H9 (cell line): Measurements from ENCODE around the gene USP49. TPM values are rescaled to one million over a fixed set of nuclear protein-coding genes. Genes with fewer than 3 reads are reported as not detected.

Experiments
- DNase-seq: peaks from one replicate; pipeline ENCODE4 v3.0.0-alpha.2; 2017
- H2AFZ ChIP-seq: one replicate; pipeline ENCODE4 v1.6.1; 2013; ENCODE audit warnings: mild to moderate bottlenecking, low read length, control low read depth, moderate library complexity
- H2AK5ac ChIP-seq: 2 replicates; pipeline ENCODE4 v1.6.1; 2013; ENCODE audit warnings: low read length, control low read depth, mixed read lengths; ENCODE audit not compliant: insufficient read length
- H2BK120ac ChIP-seq: one replicate; pipeline ENCODE4 v1.6.1; 2013; ENCODE audit warnings: low read depth, mild to moderate bottlenecking, low read length, control low read depth, inconsistent platforms; ENCODE audit not compliant: poor library complexity, severe bottlenecking
- H2BK12ac ChIP-seq: 2 replicates; pipeline ENCODE4 v1.6.1; 2013; ENCODE audit warnings: low read length, control low read depth, mixed read lengths, low read depth; ENCODE audit not compliant: insufficient read length
- H2BK15ac ChIP-seq: 2 replicates; pipeline ENCODE4 v1.6.1; 2013; ENCODE audit warnings: low read depth, low read length, control low read depth
- H2BK20ac ChIP-seq: one replicate; pipeline ENCODE4 v1.6.1; 2013; ENCODE audit warnings: low read depth, mild to moderate bottlenecking, low read length, control low read depth, inconsistent platforms; ENCODE audit not compliant: poor library complexity, severe bottlenecking
- H2BK5ac ChIP-seq: 2 replicates; pipeline ENCODE4 v1.6.1; 2013; ENCODE audit warnings: low read length, control low read depth, mixed read lengths; ENCODE audit not compliant: insufficient read length
- H3K14ac ChIP-seq: 2 replicates; pipeline ENCODE4 v1.6.1; 2013; ENCODE audit warnings: low read length, control low read depth; ENCODE audit not compliant: insufficient read depth
- H3K18ac ChIP-seq: 2 replicates; pipeline ENCODE4 v1.6.1; 2013; ENCODE audit warnings: low read depth, mild to moderate bottlenecking, mixed read lengths, low read length, control low read depth; ENCODE audit not compliant: insufficient read length
- H3K23ac ChIP-seq: 2 replicates; pipeline ENCODE4 v1.6.1; 2013; ENCODE audit warnings: low read length, control low read depth, mixed read lengths, low read depth; ENCODE audit not compliant: insufficient read length
- H3K23me2 ChIP-seq: 2 replicates; pipeline ENCODE4 v1.6.1; 2013; ENCODE audit warnings: low read depth, mild to moderate bottlenecking, mixed read lengths, low read length, control low read depth; ENCODE audit not compliant: insufficient read length, poor library complexity, severe bottlenecking
- H3K27ac ChIP-seq: 2 replicates; pipeline ENCODE4 v1.5.1; 2013; ENCODE audit warnings: low read length, control low read depth, mixed read lengths, low read depth; ENCODE audit not compliant: insufficient read length
- H3K27me3 ChIP-seq: 2 replicates; pipeline ENCODE4 v1.6.1; 2013; ENCODE audit warnings: low read length, control low read depth, inconsistent platforms; ENCODE audit not compliant: insufficient read depth
- H3K4ac ChIP-seq: 2 replicates; pipeline ENCODE4 v1.6.1; 2013; ENCODE audit warnings: low read depth, mild to moderate bottlenecking, control low read depth, inconsistent platforms, low read length, moderate library complexity
- H3K4me1 ChIP-seq: 2 replicates; pipeline ENCODE4 v1.6.1; 2013; ENCODE audit warnings: low read length, control low read depth, inconsistent platforms; ENCODE audit not compliant: insufficient read depth
- H3K4me2 ChIP-seq: 2 replicates; pipeline ENCODE4 v1.6.1; 2013; ENCODE audit warnings: low read length, control low read depth, mixed read lengths; ENCODE audit not compliant: insufficient read length, insufficient read depth
- H3K56ac ChIP-seq: 2 replicates; pipeline ENCODE4 v1.6.1; 2013; ENCODE audit warnings: low read depth, mild to moderate bottlenecking, mixed read lengths, low read length, control low read depth; ENCODE audit not compliant: insufficient read length
- H3K79me1 ChIP-seq: 2 replicates; pipeline ENCODE4 v1.6.1; 2013; ENCODE audit warnings: low read depth, mild to moderate bottlenecking, moderate library complexity, low read length, control low read depth, inconsistent platforms; ENCODE audit not compliant: insufficient read depth, poor library complexity, severe bottlenecking
- H3K79me2 ChIP-seq: 2 replicates; pipeline ENCODE4 v1.6.1; 2013; ENCODE audit warnings: low read length, control low read depth, inconsistent platforms; ENCODE audit not compliant: insufficient read depth
- H3K9ac ChIP-seq: 2 replicates; pipeline ENCODE4 v1.6.1; 2013; ENCODE audit warnings: low read length, control low read depth, mixed read lengths; ENCODE audit not compliant: insufficient read length; ENCODE audit errors: extremely low read depth
- H3K9me3 ChIP-seq: one replicate; pipeline ENCODE4 v1.6.1; 2013; ENCODE audit warnings: low read depth, low read length, inconsistent platforms; ENCODE audit not compliant: control insufficient read depth
- H3T11ph ChIP-seq: one replicate; pipeline ENCODE4 v1.6.1; 2013; ENCODE audit warnings: mild to moderate bottlenecking, low read length, control low read depth, inconsistent platforms
- H4K20me1 ChIP-seq: one replicate; pipeline ENCODE4 v1.6.1; 2013; ENCODE audit not compliant: control insufficient read depth, insufficient read length, insufficient read depth
- H4K5ac ChIP-seq: 2 replicates; pipeline ENCODE4 v1.6.1; 2013; ENCODE audit warnings: low read depth, mild to moderate bottlenecking, mixed read lengths, low read length, control low read depth; ENCODE audit not compliant: insufficient read length
- H4K8ac ChIP-seq: replicated peaks from 2 replicates; pipeline ENCODE4 v1.6.1; 2013; ENCODE audit warnings: low read length, control low read depth, mixed read lengths, low read depth; ENCODE audit not compliant: insufficient read length
- H4K91ac ChIP-seq: 2 replicates; pipeline ENCODE4 v1.6.1; 2013; ENCODE audit warnings: low read depth, mild to moderate bottlenecking, moderate library complexity, mixed read lengths, low read length, control low read depth; ENCODE audit not compliant: insufficient read length
- H3K27ac Mint-ChIP-seq, 3 experiments: 2 replicates in 2 of 3; 3 replicates in 1 of 3; pipeline ENCODE4 v1.8.0; 2020 to 2021; ENCODE audit warnings: mixed read lengths in 3 of 3, mild to moderate bottlenecking in 1 of 3, moderate library complexity in 1 of 3
- H3K27me3 Mint-ChIP-seq: 2 replicates; pipeline ENCODE4 v1.8.0; 2021; ENCODE audit warnings: low read depth, mild to moderate bottlenecking, moderate library complexity, mixed read lengths
- H3K36me3 Mint-ChIP-seq, 3 experiments: 2 replicates in 2 of 3; 3 replicates in 1 of 3; pipeline ENCODE4 v1.8.0; 2020 to 2021; ENCODE audit warnings: low read depth in 3 of 3, mixed read lengths in 3 of 3; ENCODE audit not compliant: insufficient read depth in 1 of 3
- H3K4me1 Mint-ChIP-seq, 2 experiments: 2 replicates each; pipeline ENCODE4 v1.8.0; 2020; ENCODE audit warnings: mixed read lengths in 2 of 2
- H3K4me3 Mint-ChIP-seq, 2 experiments: 2 replicates in 1 of 2; 3 replicates in 1 of 2; pipeline ENCODE4 v1.8.0; 2020 to 2021; ENCODE audit warnings: mild to moderate bottlenecking in 2 of 2, mixed read lengths in 2 of 2, moderate library complexity in 1 of 2
- H3K9me3 Mint-ChIP-seq, 2 experiments: 2 replicates in 1 of 2; 3 replicates in 1 of 2; pipeline ENCODE4 v1.8.0; 2020; ENCODE audit warnings: mild to moderate bottlenecking in 2 of 2, mixed read lengths in 2 of 2, moderate library complexity in 1 of 2
- WGBS: extraction: QIAGEN DNeasy Blood & Tissue Kit; methylation state at CpG from one replicate; pipeline ENCODE4 v1.1.7; 2013; ENCODE audit warnings: missing lambda C conversion rate, low lambda C conversion rate, mixed read lengths; ENCODE audit not compliant: insufficient read length; ENCODE audit errors: extremely low coverage; 5-methylcytosine and 5-hydroxymethylcytosine counted together
- total RNA-seq: library from RNA; stranded (reverse); gene quantifications from 2 replicates; pipeline ENCODE4 v1.2.1, GENCODE V29; 2021
- TF ChIP-seq, protein P1 (sequence below): fragments of 200-600 bp; sonication (generic); conservative IDR thresholded peaks from 3 replicates; pipeline ENCODE4 v1.8.0; 2021; ENCODE audit warnings: antibody characterized with exemption, mild to moderate bottlenecking

The USP49 gene
- total RNA-seq, 1 experiment from 2014 or later: 19.0 TPM

DNA sequence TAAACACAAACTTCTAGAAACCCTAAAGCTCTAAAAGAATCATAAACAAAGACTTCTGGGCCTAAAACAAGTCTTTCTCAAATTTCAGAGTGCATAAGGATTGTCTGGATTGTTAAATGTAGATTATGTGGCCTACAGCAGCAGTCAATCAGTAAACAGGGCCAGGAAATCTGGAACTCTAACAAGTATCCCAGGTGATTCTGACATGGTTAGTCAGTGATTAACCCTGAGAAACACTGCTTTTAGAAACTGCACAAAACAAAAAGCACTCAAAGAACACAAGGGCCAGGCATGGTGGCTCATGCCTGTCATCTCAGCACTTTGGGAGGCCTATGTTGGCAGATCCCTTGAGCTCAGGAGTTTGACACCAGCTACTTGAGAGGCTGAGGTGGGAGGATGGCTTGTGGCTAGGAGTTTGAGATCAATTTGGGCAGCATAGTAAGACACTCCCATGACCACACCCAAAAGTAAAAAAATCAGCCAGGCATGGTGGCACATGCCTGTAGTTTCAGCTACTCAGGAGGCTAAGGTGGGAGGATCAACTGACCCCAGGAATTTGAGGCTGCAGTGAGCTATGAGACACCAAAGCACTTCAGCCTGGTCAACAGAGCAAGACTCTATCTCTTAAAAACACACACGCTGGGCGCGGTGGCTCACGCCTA lies 19.8 kb upstream of the USP49 start:
- TF ChIP-seq, protein P1, sequence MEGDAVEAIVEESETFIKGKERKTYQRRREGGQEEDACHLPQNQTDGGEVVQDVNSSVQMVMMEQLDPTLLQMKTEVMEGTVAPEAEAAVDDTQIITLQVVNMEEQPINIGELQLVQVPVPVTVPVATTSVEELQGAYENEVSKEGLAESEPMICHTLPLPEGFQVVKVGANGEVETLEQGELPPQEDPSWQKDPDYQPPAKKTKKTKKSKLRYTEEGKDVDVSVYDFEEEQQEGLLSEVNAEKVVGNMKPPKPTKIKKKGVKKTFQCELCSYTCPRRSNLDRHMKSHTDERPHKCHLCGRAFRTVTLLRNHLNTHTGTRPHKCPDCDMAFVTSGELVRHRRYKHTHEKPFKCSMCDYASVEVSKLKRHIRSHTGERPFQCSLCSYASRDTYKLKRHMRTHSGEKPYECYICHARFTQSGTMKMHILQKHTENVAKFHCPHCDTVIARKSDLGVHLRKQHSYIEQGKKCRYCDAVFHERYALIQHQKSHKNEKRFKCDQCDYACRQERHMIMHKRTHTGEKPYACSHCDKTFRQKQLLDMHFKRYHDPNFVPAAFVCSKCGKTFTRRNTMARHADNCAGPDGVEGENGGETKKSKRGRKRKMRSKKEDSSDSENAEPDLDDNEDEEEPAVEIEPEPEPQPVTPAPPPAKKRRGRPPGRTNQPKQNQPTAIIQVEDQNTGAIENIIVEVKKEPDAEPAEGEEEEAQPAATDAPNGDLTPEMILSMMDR: no peak
- H4K5ac ChIP-seq: no peak overlapping the region
- peaks cover 1% of the 10 kb centered on the region; the same call in 1 of the 2 replicates for H3K79me2 ChIP-seq
- no peak overlapping the region for H4K91ac ChIP-seq
- H3T11ph ChIP-seq: no peak overlapping the region
- no peak overlapping the region for H3K56ac ChIP-seq
- DNase-seq: no peak
- no peak overlapping the region for H3K18ac ChIP-seq
- no peak overlapping the region for H2BK120ac ChIP-seq
- Mint-ChIP-seq H3K27me3 (no peaks in the 10 kb centered on the region), H3K9me3 (no peaks in the 10 kb centered on the region), H3K36me3 (peaks cover 12 to 45% (median 28%) of the 10 kb centered on the region in 3 experiments), H3K4me1 (peaks cover 4% of the 10 kb centered on the region in 2 experiments), H3K4me3 (no peak overlapping the region), H3K27ac (no peak overlapping the region; a peak in 1 of 7 replicates)
- no peak overlapping the region for H2AK5ac ChIP-seq
- peaks cover 2% of the 10 kb centered on the region for H3K79me1 ChIP-seq
- no peaks in the 10 kb centered on the region for H3K27me3 ChIP-seq
- no peak overlapping the region for H3K9ac ChIP-seq
- WGBS: no CpG with 5 or more reads among the region's 4 CpGs
- H3K23me2 ChIP-seq: no peaks in the 10 kb centered on the region
- no peaks in the 10 kb centered on the region for H3K4me1 ChIP-seq
- no peaks in the 10 kb centered on the region for H4K20me1 ChIP-seq
- no peak overlapping the region for H2BK5ac ChIP-seq
- H3K4ac ChIP-seq: no peak overlapping the region
- H2AFZ ChIP-seq: no peak overlapping the region
- H4K8ac ChIP-seq: no peak overlapping the region
- H2BK15ac ChIP-seq: no peak overlapping the region
- no peak overlapping the region for H3K27ac ChIP-seq
- no peaks in the 10 kb centered on the region for H3K9me3 ChIP-seq
- H3K23ac ChIP-seq: no peak overlapping the region
- H2BK20ac ChIP-seq: no peak overlapping the region
- H3K4me2 ChIP-seq: no peak overlapping the region
- no peak overlapping the region for H3K14ac ChIP-seq
- H2BK12ac ChIP-seq: no peak overlapping the region
